ENCODE data around the gene KRTAP10-1.

DNA sequence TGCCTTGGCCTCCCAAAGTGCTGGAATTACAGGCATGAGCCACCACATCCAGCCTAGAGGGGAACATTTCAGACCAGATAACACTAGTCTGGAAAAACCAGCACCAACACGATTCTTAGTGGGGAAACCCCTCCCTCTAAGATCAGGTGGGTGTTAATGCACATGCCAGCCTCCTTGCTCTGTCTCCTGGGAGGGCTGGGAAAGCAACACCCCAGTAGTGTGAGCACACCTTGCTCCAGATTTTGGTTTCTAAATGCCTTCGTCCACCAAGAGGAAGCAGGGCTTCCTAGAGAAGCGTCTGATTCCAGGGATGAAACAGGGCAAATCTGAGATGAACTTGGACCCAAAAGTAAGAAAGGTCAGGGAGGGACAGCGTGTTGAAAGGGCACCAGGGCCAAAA is 31.3 kb upstream of the KRTAP10-1 start:
- TF ChIP-seq LEF1 (IDR thresholded peaks at IDR 0.05; ENCODE audit: borderline replicate concordance) (no peak), TARDBP (IDR thresholded peaks at IDR 0.05) (no peak), BHLHE40 (IDR thresholded peaks at IDR 0.05; ENCODE audit: borderline replicate concordance) (no peak), FOXM1 (IDR thresholded peaks at IDR 0.05; ENCODE audit: borderline replicate concordance) (no peak)

Data from HEK293T (cell line).